ENCODE data around the gene CEP135.

Gene CEP135

GRCh38 chr4:55989766-55990165 is 41.0 kb downstream of the CEP135 start:
- Histone ChIP-seq H4K91ac (ENCODE audit: low read length) (no peak overlapping the region), H2BK120ac (ENCODE audit: low read depth, low read length) (no peak overlapping the region), H3K14ac (ENCODE audit: low read length in 2 of 2) (no peak overlapping the region), H3K4me2 (ENCODE audit: low read length, poor library complexity, severe bottlenecking) (no peak overlapping the region), H3K4me1 (ENCODE audit: control insufficient read depth, insufficient read depth, low read depth, low read length) (no peaks in the 10 kb centered on the region), H3K27me3 (ENCODE audit: control insufficient read depth in 1 of 2, insufficient read depth in 1 of 2, low read length in 2 of 2) (no peaks in the 10 kb centered on the region), H2BK15ac (ENCODE audit: low read depth, poor library complexity, severe bottlenecking) (no peak overlapping the region), H3K36me3 (ENCODE audit: control insufficient read depth in 1 of 2, insufficient read depth in 2 of 2, low read depth in 1 of 2, low read length in 2 of 2) (peaks cover 7 to 18% of the 10 kb centered on the region in 2 experiments), H3K9me3 (ENCODE audit: control insufficient read depth, low read length) (no peaks in the 10 kb centered on the region), H2AK5ac (ENCODE audit: low read length, severe bottlenecking) (no peak overlapping the region), H2AFZ (ENCODE audit: low read depth, low read length) (no peak overlapping the region), H2BK12ac (ENCODE audit: low read length in 2 of 2) (no peak overlapping the region), H3K79me1 (replicated peaks; ENCODE audit: low read length, poor library complexity, severe bottlenecking) (no peaks in the 10 kb centered on the region), H3K4me3 (ENCODE audit: insufficient read depth in 1 of 2, low read depth in 1 of 2, low read length in 2 of 2) (no peak overlapping the region), H3K18ac (ENCODE audit: low read depth in 1 of 2, low read length in 2 of 2) (no peak overlapping the region), H4K8ac (ENCODE audit: low read length) (no peak overlapping the region), H3K27ac (ENCODE audit: low read length, poor library complexity, severe bottlenecking) (no peak overlapping the region), H3K4ac (ENCODE audit: low read depth in 1 of 2, low read length in 2 of 2) (no peak overlapping the region), H3K9ac (ENCODE audit: low read length) (no peak overlapping the region), H3K23ac (ENCODE audit: low read length in 2 of 2) (no peak overlapping the region), H2BK5ac (ENCODE audit: low read depth, low read length, poor library complexity, severe bottlenecking) (no peak overlapping the region)
- DNase-seq = no peak

- Histone ChIP-seq H2AFZ (ENCODE audit: low read depth, low read length) (no peak overlapping the region), H4K8ac (ENCODE audit: low read length) (no peak overlapping the region), H3K9me3 (ENCODE audit: control insufficient read depth, low read length) (no peaks in the 10 kb centered on the region), H3K79me1 (replicated peaks; ENCODE audit: low read length, poor library complexity, severe bottlenecking) (no peaks in the 10 kb centered on the region), H3K14ac (ENCODE audit: low read length in 2 of 2) (no peak overlapping the region), H2BK15ac (ENCODE audit: low read depth, poor library complexity, severe bottlenecking) (no peak overlapping the region), H3K18ac (ENCODE audit: low read depth in 1 of 2, low read length in 2 of 2) (no peak overlapping the region), H3K36me3 (ENCODE audit: control insufficient read depth in 1 of 2, insufficient read depth in 2 of 2, low read depth in 1 of 2, low read length in 2 of 2) (peaks cover 3 to 4% of the 10 kb centered on the region in 2 experiments), H2BK12ac (ENCODE audit: low read length in 2 of 2) (no peak overlapping the region), H3K4me2 (ENCODE audit: low read length, poor library complexity, severe bottlenecking) (no peak overlapping the region), H2AK5ac (ENCODE audit: low read length, severe bottlenecking) (no peak overlapping the region), H3K4me1 (ENCODE audit: control insufficient read depth, insufficient read depth, low read depth, low read length) (no peaks in the 10 kb centered on the region), H3K4me3 (ENCODE audit: insufficient read depth in 1 of 2, low read depth in 1 of 2, low read length in 2 of 2) (no peak overlapping the region), H3K23ac (ENCODE audit: low read length in 2 of 2) (no peak overlapping the region), H3K4ac (ENCODE audit: low read depth in 1 of 2, low read length in 2 of 2) (no peak overlapping the region), H3K27ac (ENCODE audit: low read length, poor library complexity, severe bottlenecking) (no peak overlapping the region), H2BK5ac (ENCODE audit: low read depth, low read length, poor library complexity, severe bottlenecking) (no peak overlapping the region), H2BK120ac (ENCODE audit: low read depth, low read length) (no peak overlapping the region), H3K27me3 (ENCODE audit: control insufficient read depth in 1 of 2, insufficient read depth in 1 of 2, low read length in 2 of 2) (no peaks in the 10 kb centered on the region), H3K9ac (ENCODE audit: low read length) (no peak overlapping the region), H4K91ac (ENCODE audit: low read length) (no peak overlapping the region)
- DNase-seq = no peak
- 98% methylated on average over 3 of the region's 3 CpGs for WGBS
Observed at GRCh38 chr4:55993994-55994663, 45.4 kb downstream of the CEP135 start.

- H2AK5ac ChIP-seq (ENCODE audit: low read length, severe bottlenecking) = no peak overlapping the region
- H3K27me3 ChIP-seq (ENCODE audit: control insufficient read depth in 1 of 2, insufficient read depth in 1 of 2, low read length in 2 of 2) = no peaks in the 10 kb centered on the region
- no peak for DNase-seq
- no peak overlapping the region for H3K4me3 ChIP-seq (ENCODE audit: insufficient read depth in 1 of 2, low read depth in 1 of 2, low read length in 2 of 2)
- H3K23ac ChIP-seq (ENCODE audit: low read length in 2 of 2) = no peak overlapping the region
- no peak overlapping the region for H2BK15ac ChIP-seq (ENCODE audit: low read depth, poor library complexity, severe bottlenecking)
- H3K9ac ChIP-seq (ENCODE audit: low read length) = no peak overlapping the region
- no peak overlapping the region for H2AFZ ChIP-seq (ENCODE audit: low read depth, low read length)
- WGBS = 94% methylated on average over 1 of the region's 2 CpGs
- no peak overlapping the region for H3K14ac ChIP-seq (ENCODE audit: low read length in 2 of 2)
- no peak overlapping the region for H3K27ac ChIP-seq (ENCODE audit: low read length, poor library complexity, severe bottlenecking)
- H2BK120ac ChIP-seq (ENCODE audit: low read depth, low read length) = no peak overlapping the region
- H3K4me1 ChIP-seq (ENCODE audit: control insufficient read depth, insufficient read depth, low read depth, low read length) = no peaks in the 10 kb centered on the region
- no peak overlapping the region for H4K91ac ChIP-seq (ENCODE audit: low read length)
- no peaks in the 10 kb centered on the region for H3K79me1 ChIP-seq (replicated peaks; ENCODE audit: low read length, poor library complexity, severe bottlenecking)
- H3K4ac ChIP-seq (ENCODE audit: low read depth in 1 of 2, low read length in 2 of 2) = no peak overlapping the region
- no peak overlapping the region for H4K8ac ChIP-seq (ENCODE audit: low read length)
- H3K36me3 ChIP-seq (ENCODE audit: control insufficient read depth in 1 of 2, insufficient read depth in 2 of 2, low read depth in 1 of 2, low read length in 2 of 2) = peaks cover 9 to 28% of the 10 kb centered on the region in 2 experiments
- H3K9me3 ChIP-seq (ENCODE audit: control insufficient read depth, low read length) = peaks cover 2% of the 10 kb centered on the region
- no peak overlapping the region for H2BK5ac ChIP-seq (ENCODE audit: low read depth, low read length, poor library complexity, severe bottlenecking)
- no peak overlapping the region for H3K18ac ChIP-seq (ENCODE audit: low read depth in 1 of 2, low read length in 2 of 2)
- no peak overlapping the region for H3K4me2 ChIP-seq (ENCODE audit: low read length, poor library complexity, severe bottlenecking)
- no peak overlapping the region for H2BK12ac ChIP-seq (ENCODE audit: low read length in 2 of 2)
Observed at GRCh38 chr4:55996646-55997045, 47.9 kb downstream of the CEP135 start.

GRCh38 chr4:56003606-56004005 is 54.9 kb downstream of the CEP135 start:
- Histone ChIP-seq H3K27me3 (ENCODE audit: control insufficient read depth in 1 of 2, insufficient read depth in 1 of 2, low read length in 2 of 2) (no peaks in the 10 kb centered on the region), H3K4ac (ENCODE audit: low read depth in 1 of 2, low read length in 2 of 2) (no peak overlapping the region), H3K14ac (ENCODE audit: low read length in 2 of 2) (no peak overlapping the region), H2BK12ac (ENCODE audit: low read length in 2 of 2) (no peak overlapping the region), H4K8ac (ENCODE audit: low read length) (no peak overlapping the region), H3K23ac (ENCODE audit: low read length in 2 of 2) (no peak overlapping the region), H3K18ac (ENCODE audit: low read depth in 1 of 2, low read length in 2 of 2) (no peak overlapping the region), H3K27ac (ENCODE audit: low read length, poor library complexity, severe bottlenecking) (no peak overlapping the region), H3K4me3 (ENCODE audit: insufficient read depth in 1 of 2, low read depth in 1 of 2, low read length in 2 of 2) (no peak overlapping the region), H2AK5ac (ENCODE audit: low read length, severe bottlenecking) (no peak overlapping the region), H3K9ac (ENCODE audit: low read length) (no peak overlapping the region), H2BK5ac (ENCODE audit: low read depth, low read length, poor library complexity, severe bottlenecking) (no peak overlapping the region), H2AFZ (ENCODE audit: low read depth, low read length) (no peak overlapping the region), H3K36me3 (ENCODE audit: control insufficient read depth in 1 of 2, insufficient read depth in 2 of 2, low read depth in 1 of 2, low read length in 2 of 2) (peaks cover 8 to 36% of the 10 kb centered on the region in 2 experiments), H4K91ac (ENCODE audit: low read length) (no peak overlapping the region), H2BK120ac (ENCODE audit: low read depth, low read length) (no peak overlapping the region), H3K9me3 (ENCODE audit: control insufficient read depth, low read length) (peaks cover 4% of the 10 kb centered on the region), H3K79me1 (replicated peaks; ENCODE audit: low read length, poor library complexity, severe bottlenecking) (peaks cover 4% of the 10 kb centered on the region), H3K4me1 (ENCODE audit: control insufficient read depth, insufficient read depth, low read depth, low read length) (no peaks in the 10 kb centered on the region), H2BK15ac (ENCODE audit: low read depth, poor library complexity, severe bottlenecking) (no peak overlapping the region), H3K4me2 (ENCODE audit: low read length, poor library complexity, severe bottlenecking) (no peak overlapping the region)
- no peak for DNase-seq
- 100% methylated on average over 3 of the region's 3 CpGs for WGBS

All from mesenchymal stem cell (in vitro differentiated cells and primary cell).